H1 (cell line): ENCODE measurements around the gene CASQ1. TPM values are rescaled to one million over a fixed set of nuclear protein-coding genes. Genes with fewer than 3 reads are reported as not detected.

ENCODE experiments used
- CTCF ChIA-PET: fragments of 300-600 bp; sonication (Branson Sonifier 250); formaldehyde crosslinking; loops from one replicate; lab custom pipeline; 2021; ENCODE audit not compliant: partially characterized antibody; lab: Charles Lee
- POLR2A ChIA-PET: fragments of 300-600 bp; sonication (Branson Sonifier 250); formaldehyde crosslinking; loops from one replicate; lab custom pipeline; 2021; ENCODE audit warnings: inconsistent platforms; ENCODE audit not compliant: partially characterized antibody; lab: Charles Lee
- DNase-seq, 2 experiments: peaks; one replicate each; pipeline versions ENCODE4 v3.0.0 to v3.0.0-alpha.2; 2010 to 2022; ENCODE audit warnings: low spot score in 2 of 2, low read depth in 1 of 2, mixed read lengths in 1 of 2
- FAIRE-seq: peaks from 2 replicates; lab custom pipeline; 2011; peaks lifted over from hg19 to GRCh38; lab: Jason Lieb, UNC
- H2AFZ ChIP-seq: 2 replicates; pipeline ENCODE4 v1.8.1; 2012; ENCODE audit warnings: low read length, inconsistent platforms
- H2AK5ac ChIP-seq: 2 replicates; pipeline ENCODE4 v1.6.1; 2013; ENCODE audit warnings: low read depth, low read length
- H2BK120ac ChIP-seq: replicated peaks from 2 replicates; pipeline ENCODE3; 2013; ENCODE audit warnings: low read depth, low read length, inconsistent platforms
- H2BK12ac ChIP-seq: 2 replicates; pipeline ENCODE4 v1.6.1; 2013; ENCODE audit warnings: low read depth, low read length
- H2BK15ac ChIP-seq: 2 replicates; pipeline ENCODE4 v1.6.1; 2013; ENCODE audit warnings: low read length
- H2BK20ac ChIP-seq: 2 replicates; pipeline ENCODE4 v1.6.1; 2013; ENCODE audit warnings: low read length
- H2BK5ac ChIP-seq: 2 replicates; pipeline ENCODE4 v1.6.1; 2013; ENCODE audit warnings: low read depth, low read length
- H3K14ac ChIP-seq: 2 replicates; pipeline ENCODE4 v1.6.1; 2013; ENCODE audit warnings: inconsistent platforms; ENCODE audit not compliant: insufficient read length
- H3K18ac ChIP-seq: 2 replicates; pipeline ENCODE4 v1.6.1; 2013; ENCODE audit warnings: low read length; ENCODE audit errors: extremely low read depth
- H3K23ac ChIP-seq: 2 replicates; pipeline ENCODE4 v1.6.1; 2013; ENCODE audit warnings: inconsistent platforms; ENCODE audit not compliant: insufficient read length
- H3K23me2 ChIP-seq: 2 replicates; pipeline ENCODE4 v1.6.1; 2013; ENCODE audit warnings: low read depth, low read length
- H3K27ac ChIP-seq: 2 replicates; pipeline ENCODE4 v1.6.1; 2011; ENCODE audit warnings: low read depth, low read length, inconsistent platforms
- H3K27me3 ChIP-seq, 4 experiments: replicated peaks in 1 of 4; 1 replicate in 1 of 4; 2 replicates in 3 of 4; pipeline versions ENCODE4 v1.6.1 to v1.8.1; 2011 to 2013; ENCODE audit warnings: low read length in 3 of 4, mild to moderate bottlenecking in 3 of 4, inconsistent platforms in 2 of 4, mixed read lengths in 2 of 4, moderate library complexity in 1 of 4; ENCODE audit not compliant: control insufficient read depth in 3 of 4, insufficient read depth in 3 of 4; ENCODE audit errors: extremely low read depth in 1 of 4
- H3K36me3 ChIP-seq, 4 experiments: 2 replicates each; pipeline versions ENCODE4 v1.6.1 to v1.8.1; 2011 to 2013; ENCODE audit warnings: mild to moderate bottlenecking in 4 of 4, low read length in 3 of 4, moderate library complexity in 2 of 4, control low read depth in 1 of 4, inconsistent platforms in 1 of 4; ENCODE audit not compliant: insufficient read depth in 4 of 4, control insufficient read depth in 2 of 4
- H3K4ac ChIP-seq: replicated peaks from 2 replicates; pipeline ENCODE3; 2013; ENCODE audit warnings: low read length, low read depth, mixed read lengths, inconsistent platforms; ENCODE audit not compliant: insufficient read length
- H3K4me1 ChIP-seq, 4 experiments: replicated peaks in 1 of 4; 1 replicate in 1 of 4; 2 replicates in 3 of 4; pipeline versions ENCODE4 v1.6.1 to v1.8.1; 2011 to 2013; ENCODE audit warnings: low read length in 3 of 4, inconsistent platforms in 2 of 4, mixed read lengths in 1 of 4; ENCODE audit not compliant: insufficient read depth in 4 of 4, control insufficient read depth in 3 of 4
- H3K4me2 ChIP-seq, 2 experiments: 2 replicates each; pipeline versions ENCODE4 v1.6.1 to v1.8.1; 2011 to 2013; ENCODE audit warnings: low read depth in 2 of 2, low read length in 2 of 2, control low read depth in 1 of 2, inconsistent platforms in 1 of 2, mild to moderate bottlenecking in 1 of 2; ENCODE audit not compliant: insufficient read depth in 1 of 2
- H3K4me3 ChIP-seq, 4 experiments: fragments of 200-600, 300-600 bp in 1 of 4; sonication (generic), shearing (Covaris generic), sonication (Bioruptor Twin) in 1 of 4; 2 replicates each; pipeline versions ENCODE4 v1.5.1 to v1.8.1; 2011 to 2016; ENCODE audit warnings: low read length in 4 of 4, low read depth in 3 of 4, control low read depth in 2 of 4, inconsistent platforms in 2 of 4, mild to moderate bottlenecking in 2 of 4, mixed read lengths in 1 of 4, moderate library complexity in 1 of 4; ENCODE audit not compliant: insufficient read depth in 2 of 4; ENCODE audit errors: extremely low read depth in 1 of 4
- H3K56ac ChIP-seq: replicated peaks from 2 replicates; pipeline ENCODE3; 2013; ENCODE audit warnings: low read depth, mild to moderate bottlenecking, mixed read lengths, low read length, inconsistent platforms; ENCODE audit not compliant: insufficient read length
- H3K79me1 ChIP-seq: 2 replicates; pipeline ENCODE4 v1.6.1; 2013; ENCODE audit warnings: low read depth, low read length, control low read depth
- H3K79me2 ChIP-seq, 2 experiments: 2 replicates each; pipeline versions ENCODE4 v1.6.1 to v1.8.1; 2012 to 2013; ENCODE audit warnings: low read length in 2 of 2, mild to moderate bottlenecking in 2 of 2, inconsistent platforms in 1 of 2; ENCODE audit not compliant: insufficient read depth in 2 of 2, control insufficient read depth in 1 of 2
- H3K9ac ChIP-seq, 4 experiments: replicated peaks in 1 of 4; 1 replicate in 1 of 4; 2 replicates in 3 of 4; pipeline versions ENCODE4 v1.6.1 to v1.8.1; 2011 to 2013; ENCODE audit warnings: low read depth in 3 of 4, low read length in 3 of 4, control low read depth in 2 of 4, mild to moderate bottlenecking in 2 of 4, moderate library complexity in 2 of 4, inconsistent platforms in 1 of 4; ENCODE audit errors: extremely low read depth in 1 of 4
- H3K9me3 ChIP-seq, 2 experiments: 2 replicates each; pipeline versions ENCODE4 v1.6.1 to v1.8.1; 2012 to 2013; ENCODE audit warnings: mild to moderate bottlenecking in 2 of 2, moderate library complexity in 2 of 2, control low read depth in 1 of 2, inconsistent platforms in 1 of 2, low read depth in 1 of 2, low read length in 1 of 2, mixed read lengths in 1 of 2; ENCODE audit not compliant: insufficient read depth in 2 of 2
- H4K20me1 ChIP-seq, 2 experiments: replicated peaks in 1 of 2; 2 replicates each; pipeline versions ENCODE3 to v1.8.1; 2011 to 2013; ENCODE audit warnings: inconsistent platforms in 2 of 2, low read length in 2 of 2, mild to moderate bottlenecking in 1 of 2; ENCODE audit not compliant: insufficient read depth in 2 of 2, control insufficient read depth in 1 of 2
- H4K5ac ChIP-seq: 2 replicates; pipeline ENCODE4 v1.6.1; 2013; ENCODE audit warnings: low read length, low read depth, mixed read lengths, inconsistent platforms; ENCODE audit not compliant: insufficient read length
- H4K8ac ChIP-seq: 2 replicates; pipeline ENCODE4 v1.8.0; 2013; ENCODE audit warnings: mild to moderate bottlenecking, moderate library complexity, low read length, inconsistent platforms; ENCODE audit not compliant: insufficient read depth; ENCODE audit errors: extremely low read depth
- H4K91ac ChIP-seq: replicated peaks from 2 replicates; pipeline ENCODE3; 2013; ENCODE audit warnings: low read length, mixed read lengths, inconsistent platforms; ENCODE audit not compliant: insufficient read length
- ASH2L ChIP-seq: fragments of 200-600, 300-600 bp; sonication (generic); IDR thresholded peaks from one replicate; pipeline ENCODE4 v1.7.1; 2017; ENCODE audit warnings: low read length
- BCL11A ChIP-seq, 2 experiments: IDR thresholded peaks; one replicate each; pipeline ENCODE4 v1.6.1; 2011; ENCODE audit warnings: low read depth in 2 of 2, low read length in 2 of 2, mild to moderate bottlenecking in 2 of 2
- CBX8 ChIP-seq: fragments of 300-800, 300-1000 bp; sonication (generic); IDR thresholded peaks from 2 replicates; pipeline ENCODE4 v1.7.1; 2016; ENCODE audit warnings: low read depth, low read length, borderline replicate concordance
- CEBPB ChIP-seq: IDR thresholded peaks from 2 replicates; pipeline ENCODE4 v1.6.1; 2012; ENCODE audit warnings: low read depth, low read length
- CTBP2 ChIP-seq: IDR thresholded peaks from 2 replicates; pipeline ENCODE4 v1.7.0; 2011; ENCODE audit warnings: borderline replicate concordance, mild to moderate bottlenecking, moderate library complexity, mixed read lengths, low read length; ENCODE audit not compliant: insufficient read depth, insufficient read length
- EGR1 ChIP-seq: IDR thresholded peaks from 2 replicates; pipeline ENCODE4 v1.6.1; 2011; ENCODE audit warnings: low read depth, low read length, borderline replicate concordance
- NRF1 ChIP-seq: IDR thresholded peaks from 2 replicates; pipeline ENCODE4 v1.6.1; 2011; ENCODE audit warnings: mild to moderate bottlenecking, low read depth, low read length, improper control_type of control experiment
- RNF2 ChIP-seq: fragments of 200-900, 300-1000 bp; sonication (generic); IDR thresholded peaks from 2 replicates; pipeline ENCODE4 v1.7.1; 2016; ENCODE audit warnings: borderline replicate concordance, low read depth, mild to moderate bottlenecking, antibody characterized with exemption, low read length; ENCODE audit not compliant: poor library complexity, severe bottlenecking; ENCODE audit errors: missing control alignments
- RXRA ChIP-seq: IDR thresholded peaks from 2 replicates; pipeline ENCODE4 v1.6.1; 2011; ENCODE audit warnings: low read depth, mild to moderate bottlenecking, low read length, moderate library complexity; ENCODE audit not compliant: insufficient read depth
- SRF ChIP-seq: IDR thresholded peaks from 2 replicates; pipeline ENCODE4 v1.6.1; 2011; ENCODE audit warnings: mild to moderate bottlenecking, low read depth, low read length, moderate library complexity
- YY1 ChIP-seq: IDR thresholded peaks from 2 replicates; pipeline ENCODE4 v1.6.1; 2011; ENCODE audit warnings: low read depth, mild to moderate bottlenecking, low read length
- WGBS, 2 experiments: shearing (Covaris generic) in 1 of 2; methylation state at CpG; one replicate each; pipeline versions ENCODE4 v1.1.6 to v1.1.7; 2013 to 2015; ENCODE audit warnings: low lambda C conversion rate in 2 of 2, mixed read lengths in 2 of 2, inconsistent platforms in 1 of 2, low coverage in 1 of 2, missing lambda C conversion rate in 1 of 2; ENCODE audit not compliant: insufficient replicate concordance in 2 of 2, insufficient coverage in 1 of 2, insufficient read length in 1 of 2; ENCODE audit errors: extremely low coverage in 1 of 2, missing lambda C conversion rate in 1 of 2; 5-methylcytosine and 5-hydroxymethylcytosine counted together
- polyA plus RNA-seq, 7 experiments: library from polyadenylated mRNA; depleted of rRNA in 3 of 7; stranded (reverse) in 5 of 7; unstranded in 2 of 7; fragments of >200 nt in 5 of 7; fragments of 200-250 nt in 2 of 7; gene quantifications; 1 replicate in 5 of 7; 2 replicates in 1 of 7; 4 replicates in 1 of 7; pipeline versions ENCODE4 v1.2.1 to v1.2.3, GENCODE V29; 2011 to 2013; ENCODE audit warnings: missing spikeins in 2 of 7, mixed read lengths in 2 of 7
- total RNA-seq: library from RNA; stranded (reverse); fragmentation: NEBNext Ultra II Directional; extraction: Animal tissue kit (Norgen Biotek cat#: 25700); gene quantifications from 2 replicates; pipeline ENCODE4 v1.2.1, GENCODE V29; 2021

The CASQ1 gene
- total and polyA plus RNA-seq, 2 of the 8 experiments (the other 6 are each of a cell fraction or from before 2014, with no cell fraction given), result 0.80 to 1.3 TPM

DNA sequence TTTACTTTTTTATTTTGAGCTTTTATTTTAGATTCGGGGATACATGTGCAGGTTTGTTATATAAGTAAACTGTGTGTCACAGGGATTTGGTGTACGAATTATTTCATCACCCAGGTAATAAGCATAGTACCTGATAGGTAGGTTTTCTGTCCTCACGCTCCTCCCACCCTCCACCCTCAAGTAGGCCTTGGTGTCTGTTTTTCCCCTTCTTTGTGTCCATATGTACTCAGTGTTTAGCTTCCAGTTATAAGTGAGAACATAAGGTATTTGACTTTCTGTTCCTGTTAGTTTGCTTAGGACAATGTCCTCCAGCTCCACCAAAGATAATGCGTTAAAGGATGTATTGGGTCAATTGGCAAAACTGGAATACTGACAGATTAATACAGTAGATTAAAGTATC is 33.2 kb upstream of the CASQ1 start:
- no peaks in the 10 kb centered on the region for H3K36me3 ChIP-seq
- no peak for TF ChIP-seq RXRA
- TF ChIP-seq BCL11A (IDR thresholded peaks at IDR 0.05; ENCODE audit: low read depth in 2 of 2, low read length in 2 of 2), result no peak
- TF ChIP-seq NRF1, result no peak
- no peak for TF ChIP-seq CTBP2
- TF ChIP-seq CBX8, result no peak
- TF ChIP-seq CEBPB, result no peak
- TF ChIP-seq SRF, result no peak
- TF ChIP-seq EGR1, result no peak
- no peak for TF ChIP-seq ASH2L
- TF ChIP-seq YY1, result no peak
- no peak for TF ChIP-seq RNF2
- H2BK20ac ChIP-seq, result no peak overlapping the region
- H3K4ac ChIP-seq, result no peak overlapping the region
- 81% methylated on average over 4 of the region's 4 CpGs; no CpG with 5 or more reads in 1 of the 2 experiments for WGBS, 2 experiments
- H3K27ac ChIP-seq, result no peak overlapping the region
- no peak overlapping the region for H3K23ac ChIP-seq
- H4K20me1 ChIP-seq, result no peaks in the 10 kb centered on the region
- no peak overlapping the region for H4K8ac ChIP-seq
- no peak overlapping the region for H3K56ac ChIP-seq
- no peak overlapping the region for H4K91ac ChIP-seq
- no peak overlapping the region for H3K18ac ChIP-seq
- no peaks in the 10 kb centered on the region for H3K9me3 ChIP-seq
- no peak overlapping the region for H3K4me3 ChIP-seq
- H2BK15ac ChIP-seq, result no peak overlapping the region
- H2AK5ac ChIP-seq, result no peak overlapping the region
- no peaks in the 10 kb centered on the region for H3K79me1 ChIP-seq
- H3K27me3 ChIP-seq, result no peaks in the 10 kb centered on the region; a peak in 1 of 7 replicates
- no peaks in the 10 kb centered on the region for H3K4me1 ChIP-seq
- no peak overlapping the region for H3K4me2 ChIP-seq
- no peak overlapping the region for H2BK120ac ChIP-seq
- H3K9ac ChIP-seq, result no peak overlapping the region
- no peak overlapping the region for H2BK12ac ChIP-seq
- CTCF ChIA-PET, result interaction anchor here (0.6 to 18.4 kb wide), 16 partner anchors 12 to 833 kb away, joined by 4 to 257 read pairs (median 7); partner anchors contain the start of genes CASQ1 and PEA15
- no peak overlapping the region for H4K5ac ChIP-seq
- H2AFZ ChIP-seq, result no peak overlapping the region
- no peaks in the 10 kb centered on the region for H3K23me2 ChIP-seq
- no peaks in the 10 kb centered on the region for H3K79me2 ChIP-seq
- H3K14ac ChIP-seq, result no peak overlapping the region
- no peak overlapping the region for H2BK5ac ChIP-seq
- POLR2A ChIA-PET, result interaction anchor here (0.7 to 1.2 kb wide), 5 partner anchors 10 to 95 kb away, joined by 3 to 5 read pairs (median 3); partner anchors contain the start of gene CASQ1
- DNase-seq (no peak), FAIRE-seq (no peak)
